Measurements from ENCODE around the gene SLC9A5.

The SLC9A5 gene

GRCh38 chr16:67211674-67212073 lies 37.1 kb upstream of the SLC9A5 start:
- H3K4me3 ChIP-seq (ENCODE audit: low read depth, low read length), result no peak overlapping the region
- CTCF ChIA-PET, result interaction anchor here (10.5 kb wide), 1 partner anchor 15 kb away, joined by 83 read pairs; the partner anchor contains the start of genes E2F4 and ELMO3
- DNase-seq (ENCODE audit: low read depth, low spot score), result no peak
- POLR2A ChIA-PET, result no interaction called here
- TF ChIP-seq, protein P1, sequence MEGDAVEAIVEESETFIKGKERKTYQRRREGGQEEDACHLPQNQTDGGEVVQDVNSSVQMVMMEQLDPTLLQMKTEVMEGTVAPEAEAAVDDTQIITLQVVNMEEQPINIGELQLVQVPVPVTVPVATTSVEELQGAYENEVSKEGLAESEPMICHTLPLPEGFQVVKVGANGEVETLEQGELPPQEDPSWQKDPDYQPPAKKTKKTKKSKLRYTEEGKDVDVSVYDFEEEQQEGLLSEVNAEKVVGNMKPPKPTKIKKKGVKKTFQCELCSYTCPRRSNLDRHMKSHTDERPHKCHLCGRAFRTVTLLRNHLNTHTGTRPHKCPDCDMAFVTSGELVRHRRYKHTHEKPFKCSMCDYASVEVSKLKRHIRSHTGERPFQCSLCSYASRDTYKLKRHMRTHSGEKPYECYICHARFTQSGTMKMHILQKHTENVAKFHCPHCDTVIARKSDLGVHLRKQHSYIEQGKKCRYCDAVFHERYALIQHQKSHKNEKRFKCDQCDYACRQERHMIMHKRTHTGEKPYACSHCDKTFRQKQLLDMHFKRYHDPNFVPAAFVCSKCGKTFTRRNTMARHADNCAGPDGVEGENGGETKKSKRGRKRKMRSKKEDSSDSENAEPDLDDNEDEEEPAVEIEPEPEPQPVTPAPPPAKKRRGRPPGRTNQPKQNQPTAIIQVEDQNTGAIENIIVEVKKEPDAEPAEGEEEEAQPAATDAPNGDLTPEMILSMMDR (IDR thresholded peaks at IDR 0.05; ENCODE audit: insufficient read depth, low read length, missing control alignments), result no peak

GRCh38 chr16:67212766-67213165 lies 36.0 kb upstream of the SLC9A5 start:
- TF ChIP-seq, protein P1 (IDR thresholded peaks at IDR 0.05; ENCODE audit: insufficient read depth, low read length, missing control alignments), result no peak
- ChIA-PET POLR2A (no interaction called here), CTCF (interaction anchor here (0.6 to 10.5 kb wide), 4 partner anchors 14 to 46 kb away, joined by 3 to 83 read pairs (median 3); partner anchors contain the start of genes E2F4, ELMO3 and TMEM208)
- no peak for DNase-seq (ENCODE audit: low read depth, low spot score)
- no peak overlapping the region for H3K4me3 ChIP-seq (ENCODE audit: low read depth, low read length)

DNA sequence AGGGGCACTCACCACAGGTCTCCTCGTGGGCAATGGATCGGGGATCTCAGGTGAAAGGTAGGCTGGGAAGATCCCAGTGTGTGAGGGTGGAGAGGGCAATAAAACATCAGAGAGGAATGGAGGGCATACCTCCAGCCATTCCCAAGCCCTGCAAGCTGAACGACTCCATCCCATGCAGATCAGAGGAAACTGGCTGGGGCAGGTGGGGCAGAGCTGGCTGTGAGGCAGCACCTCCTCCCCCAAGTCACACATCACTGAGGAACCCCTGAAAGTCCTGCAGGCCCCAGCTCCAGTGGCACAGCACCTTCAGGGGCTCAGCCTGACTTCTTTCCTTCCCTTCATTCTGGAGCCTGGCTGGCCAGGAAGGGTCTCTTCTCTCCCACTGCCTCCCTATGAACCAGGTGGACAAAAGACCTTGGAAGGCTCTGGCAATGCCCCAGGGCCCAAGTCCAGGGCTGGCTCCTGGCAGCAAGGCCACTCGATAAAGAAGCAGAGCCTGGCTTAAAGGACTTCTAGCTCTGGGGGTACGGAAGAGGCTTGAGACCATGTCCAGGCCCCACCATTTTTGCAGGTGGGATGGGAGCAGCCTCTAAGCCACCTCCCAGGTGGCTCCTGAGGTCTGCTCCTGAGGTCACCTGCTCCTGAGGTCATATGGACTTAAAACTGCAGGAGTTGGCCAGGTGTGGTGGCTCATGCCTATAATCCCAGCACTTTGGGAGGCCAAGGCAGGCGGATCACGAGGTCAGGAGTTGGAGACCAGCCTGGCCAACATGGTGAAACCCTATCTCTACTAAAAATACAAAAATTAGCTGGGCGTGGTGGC lies 35.4 kb upstream of the SLC9A5 start:
- ChIA-PET CTCF (interaction anchor here (0.6 to 10.5 kb wide), 6 partner anchors 10 to 45 kb away, joined by 3 to 83 read pairs (median 3); partner anchors contain the start of genes E2F4, ELMO3 and TMEM208), POLR2A (no interaction called here)
- no peak for DNase-seq (ENCODE audit: low read depth, low spot score)
- TF ChIP-seq, protein P1 (IDR thresholded peaks at IDR 0.05; ENCODE audit: insufficient read depth, low read length, missing control alignments), result no peak
- no peak overlapping the region for H3K4me3 ChIP-seq (ENCODE audit: low read depth, low read length)

GRCh38 chr16:67215706-67216105 lies 33.1 kb upstream of the SLC9A5 start:
- TF ChIP-seq, protein P1 (IDR thresholded peaks at IDR 0.05; ENCODE audit: insufficient read depth, low read length, missing control alignments), result no peak
- ChIA-PET CTCF (interaction anchor here (10.5 kb wide), 1 partner anchor 19 kb away, joined by 83 read pairs; the partner anchor contains the start of genes E2F4 and ELMO3), POLR2A (no interaction called here)
- DNase-seq (ENCODE audit: low read depth, low spot score), result no peak
- no peak overlapping the region for H3K4me3 ChIP-seq (ENCODE audit: low read depth, low read length)

DNA sequence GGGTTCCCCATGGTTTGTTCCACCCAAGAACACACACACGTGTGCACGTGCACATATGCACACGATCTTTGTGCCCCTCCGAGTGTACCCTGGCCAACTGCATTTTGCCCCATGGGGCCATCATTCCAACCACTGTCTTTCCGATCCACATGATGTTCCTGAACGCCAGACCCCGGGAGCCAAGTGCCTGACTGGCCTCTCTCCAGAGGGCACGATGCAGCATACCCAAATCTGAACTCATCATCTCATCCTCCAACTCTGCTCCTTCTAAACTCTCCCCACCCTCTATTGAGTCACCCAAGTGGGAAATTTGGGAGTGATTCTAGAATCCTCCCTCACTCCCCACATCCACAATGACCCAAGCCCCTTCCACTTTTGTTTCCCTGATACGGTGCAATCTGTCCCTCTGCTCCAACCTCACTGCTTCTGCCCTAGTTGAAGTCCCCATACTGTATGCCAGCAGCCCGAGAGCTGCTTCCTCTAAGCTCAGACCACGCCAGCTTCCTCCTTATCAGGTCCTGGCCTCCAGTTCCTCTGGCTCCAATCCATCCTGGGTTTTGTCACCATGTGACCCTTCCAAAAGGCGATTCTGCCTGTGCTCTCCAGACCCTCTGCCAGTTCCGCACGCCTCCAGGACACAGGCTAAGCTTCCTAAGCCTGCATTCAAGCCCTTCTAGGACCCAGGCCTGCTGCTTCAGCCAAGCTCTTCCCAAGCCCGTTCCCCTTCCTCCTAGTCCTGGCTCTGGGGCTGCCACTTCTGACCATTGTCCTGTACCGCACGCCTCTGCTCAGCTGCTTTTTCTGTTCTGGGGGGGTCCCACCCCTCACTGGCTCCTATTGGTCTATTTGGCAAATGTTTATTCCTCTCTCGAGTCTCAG lies 31.9 kb upstream of the SLC9A5 start:
- H3K4me3 ChIP-seq (ENCODE audit: low read depth, low read length), result no peak overlapping the region
- ChIA-PET CTCF (no interaction called here), POLR2A (interaction anchor here (0.9 kb wide), 1 partner anchor 9 kb away, joined by 3 read pairs; no protein-coding TSS in a partner anchor)
- TF ChIP-seq, protein P1 (IDR thresholded peaks at IDR 0.05; ENCODE audit: insufficient read depth, low read length, missing control alignments), result no peak
- DNase-seq (ENCODE audit: low read depth, low spot score), result no peak

Measured in AG04449 (cell line).